Adipose tissue (tissue), 3 donors: ENCODE results near the gene MED20. TPM values are rescaled to one million over a fixed set of nuclear protein-coding genes. Genes with fewer than 3 reads are reported as not detected.

ENCODE experiments used
- H3K27ac ChIP-seq: one replicate; pipeline ENCODE4 v1.5.1; 2013; ENCODE audit warnings: low read depth, low read length
- WGBS, 3 donors: extraction: QIAGEN DNeasy Blood & Tissue Kit; methylation state at CpG; one replicate each; pipeline ENCODE4 v1.1.7; 2013; 5-methylcytosine and 5-hydroxymethylcytosine counted together
- polyA plus RNA-seq, 3 donors: library from polyadenylated mRNA; stranded (reverse); fragments of 200-250 nt; gene quantifications; one replicate each; pipeline ENCODE4 v1.2.3, GENCODE V29; 2013
- donor health status: healthy with polysubstance abuse.
- donor health status: Bipolar disorder and iron deficiency.
- donor health status: healthy.

Gene MED20
- polyA plus RNA-seq, 3 donors: 5.3 to 8.1 (median 7.0) TPM

- no peak overlapping the region for H3K27ac ChIP-seq
- WGBS, 3 donors: 36 to 41% (median 38%) methylated on average over 20 of the region's 20 CpGs
These were observed 21.3 kb upstream of the MED20 start for GRCh38 chr6:41942067-41942851.

DNA sequence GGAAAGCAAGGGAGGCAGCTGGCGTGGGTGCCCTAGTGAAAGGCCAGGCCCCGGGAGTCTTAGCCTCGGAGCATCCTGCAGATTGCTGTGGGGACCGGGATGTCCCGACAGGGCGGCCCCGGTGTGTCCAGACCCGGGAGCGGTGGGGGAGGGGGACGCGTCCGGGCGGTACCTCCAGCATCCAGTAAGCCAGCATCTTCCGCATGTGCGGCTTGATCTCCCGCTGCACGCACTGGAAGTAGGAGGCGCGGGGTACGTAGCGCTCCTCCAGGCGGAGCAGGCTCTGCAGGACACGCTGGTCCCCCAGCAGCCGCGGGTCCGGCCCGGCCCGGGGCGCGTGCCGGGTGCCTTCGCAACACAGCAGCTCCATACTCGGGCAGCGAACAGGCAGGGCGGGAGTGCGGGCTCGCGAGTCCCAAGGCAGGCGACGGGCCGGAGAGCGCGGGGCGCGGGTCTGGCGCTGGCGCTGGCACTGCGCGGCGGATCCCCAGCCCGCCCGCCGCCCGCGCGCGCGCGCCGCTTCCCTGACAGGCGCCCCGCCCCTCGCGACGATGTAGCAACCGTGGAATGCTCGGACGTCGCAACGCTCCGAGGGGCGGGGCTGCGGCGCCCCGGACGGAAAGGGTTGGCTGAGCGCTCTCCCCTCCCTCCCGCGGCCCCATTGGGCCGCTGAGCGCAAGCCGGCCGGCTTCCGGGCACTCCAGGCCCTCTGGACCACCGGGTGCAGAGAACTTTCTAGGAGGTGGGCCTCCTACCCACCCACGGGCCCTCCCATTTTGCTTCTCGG is 20.5 kb upstream of the MED20 start, which contains the start of gene CCND3:
Gene CCND3 (minus strand): TSS at position 529 of the 787 bp plus-strand sequence. CDS start 159 bp downstream, at position 370.
- 0% methylated on average over 48 to 87 of the region's 87 CpGs for WGBS, 3 donors

GRCh38 chr6:41940759-41941279 is 19.9 kb upstream of the MED20 start:
- H3K27ac ChIP-seq: no peak overlapping the region
- 0 to 1% (median 1%) methylated on average over 36 to 38 of the region's 38 CpGs for WGBS, 3 donors

More for the DNA sequence above, 20.5 kb upstream of the MED20 start, which contains the start of gene CCND3:
- no peak within 1 kb of the TSS for H3K27ac ChIP-seq

- 6 to 39% (median 9%) methylated on average over 27 of the region's 27 CpGs for WGBS, 3 donors
- H3K27ac ChIP-seq: no peak overlapping the region
These were observed 19.2 kb upstream of the MED20 start for GRCh38 chr6:41939848-41940758.

DNA sequence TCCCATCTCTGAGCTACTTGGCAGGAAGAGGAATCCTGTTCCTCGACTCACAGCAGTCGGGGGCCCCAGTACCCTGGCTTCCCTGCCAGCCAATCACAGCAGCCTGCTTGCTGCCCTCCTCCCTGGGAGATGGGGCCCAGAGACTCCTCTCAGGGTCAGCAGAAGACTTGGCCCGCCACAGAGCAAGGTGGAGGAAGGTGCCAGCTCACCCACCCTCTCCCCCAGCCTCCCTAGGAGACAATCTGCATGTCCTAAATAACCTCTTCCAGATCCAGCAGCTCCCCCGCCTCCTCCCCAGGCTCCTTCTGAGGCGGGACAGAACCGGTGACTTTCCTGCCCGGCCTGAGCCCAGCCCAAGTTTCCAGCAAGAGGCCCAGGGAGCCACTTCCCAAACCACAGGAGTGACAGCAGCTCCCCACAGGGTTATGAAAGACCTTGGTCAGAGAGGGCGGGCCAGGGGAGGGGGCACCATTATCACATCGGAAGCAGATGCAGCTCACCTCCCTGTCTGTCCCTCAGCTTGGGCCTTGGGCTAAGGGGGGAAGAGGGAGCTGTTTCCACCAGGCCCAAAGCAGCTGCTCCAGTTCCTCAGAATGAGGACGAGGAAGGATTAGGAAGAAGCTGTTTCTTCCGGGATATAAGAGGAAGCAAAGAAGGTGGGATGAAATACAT is 18.4 kb upstream of the MED20 start:
- 15 to 60% (median 24%) methylated on average over 11 of the region's 11 CpGs for WGBS, 3 donors
- H3K27ac ChIP-seq: peak overlapping the region; percentile 86

GRCh38 chr6:41938590-41939175 is 17.7 kb upstream of the MED20 start:
- peak overlapping the region; percentile 86 for H3K27ac ChIP-seq
- WGBS, 3 donors: 38 to 80% (median 55%) methylated on average over 5 of the region's 5 CpGs

DNA sequence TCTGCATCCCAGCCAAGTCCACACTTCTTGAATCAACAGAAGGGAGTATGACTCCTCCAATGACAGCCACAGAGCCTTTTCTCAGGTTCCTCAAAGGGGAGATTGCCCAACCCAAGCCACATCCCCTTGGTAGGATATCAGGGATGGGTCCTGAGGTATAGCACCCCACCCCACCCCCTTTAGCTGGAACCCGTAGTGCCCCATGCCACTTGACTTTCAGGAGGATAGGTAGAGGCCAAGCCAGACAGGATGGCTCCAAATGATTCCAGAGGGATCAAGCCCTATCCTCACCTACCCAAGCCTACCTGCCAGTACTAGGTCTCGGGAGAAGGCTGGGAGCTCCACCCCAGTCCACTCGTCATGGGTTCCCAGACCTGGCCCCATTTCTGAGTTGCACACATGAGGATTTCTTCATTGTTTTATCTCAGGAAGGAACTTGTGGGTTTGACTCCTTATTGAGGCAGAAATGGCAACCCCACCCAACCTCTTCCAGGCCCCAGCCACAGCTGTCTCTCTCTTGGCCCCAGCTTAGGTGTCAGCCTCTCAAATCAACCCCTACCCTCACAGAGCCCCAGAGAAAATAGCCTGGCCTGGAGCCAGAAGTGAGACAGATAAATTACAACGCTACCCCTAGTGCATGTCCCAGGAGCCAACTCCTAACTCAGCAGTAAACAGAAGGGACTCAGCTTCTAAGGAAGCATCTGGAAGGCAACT is 17.1 kb upstream of the MED20 start:
- H3K27ac ChIP-seq: peak overlapping the region; percentile 57
- 30 to 68% (median 34%) methylated on average over 4 of the region's 4 CpGs for WGBS, 3 donors

- 47 to 71% (median 70%) methylated on average over 2 of the region's 2 CpGs for WGBS, 3 donors
- no peak overlapping the region for H3K27ac ChIP-seq
These were observed 16.5 kb upstream of the MED20 start for GRCh38 chr6:41937472-41937860.

DNA sequence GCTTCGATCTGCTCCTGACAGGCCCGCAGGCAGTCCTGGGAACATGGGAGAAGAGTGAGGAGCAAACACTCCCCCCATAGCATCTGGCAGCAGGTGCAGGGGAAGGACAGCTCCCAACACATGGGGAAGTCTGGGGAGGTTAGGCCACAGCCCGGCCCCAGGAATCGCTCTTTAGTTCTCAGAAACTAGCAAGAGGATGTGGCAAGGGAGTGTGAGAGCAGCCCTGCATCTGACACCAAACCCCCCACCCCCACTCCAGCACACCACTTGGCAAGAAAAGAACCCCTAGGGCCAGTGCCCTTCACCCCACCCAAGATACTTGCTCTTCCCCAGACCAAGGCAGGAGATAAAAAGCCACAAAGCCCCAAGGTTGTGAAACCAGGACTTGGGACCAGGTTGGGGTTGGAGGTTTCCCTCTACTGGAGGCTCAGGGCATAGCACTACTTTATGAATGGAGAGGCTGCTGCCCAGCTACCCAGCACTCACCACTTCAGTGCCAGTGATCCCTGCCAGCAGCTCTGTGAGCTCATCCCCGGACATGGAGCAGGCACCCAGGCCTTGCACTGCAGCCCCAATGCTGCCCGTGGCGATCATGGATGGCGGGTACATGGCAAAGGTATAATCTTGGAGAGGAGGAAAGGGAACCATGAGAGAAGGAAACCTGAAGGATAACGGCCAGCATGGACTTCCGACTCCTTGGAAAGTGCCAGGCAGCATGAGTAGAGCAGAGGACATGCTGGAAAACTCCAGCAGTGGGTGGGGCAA is 15.3 kb upstream of the MED20 start:
- WGBS, 3 donors: 29 to 52% (median 38%) methylated on average over 10 of the region's 10 CpGs
- no peak overlapping the region for H3K27ac ChIP-seq

GRCh38 chr6:41935685-41936072 is 14.7 kb upstream of the MED20 start:
- no peak overlapping the region for H3K27ac ChIP-seq
- 66 to 75% (median 68%) methylated on average over 8 of the region's 8 CpGs for WGBS, 3 donors

GRCh38 chr6:41935193-41935574 is 14.2 kb upstream of the MED20 start:
- no peak overlapping the region for H3K27ac ChIP-seq
- WGBS, 3 donors: 30 to 47% (median 42%) methylated on average over 1 of the region's 1 CpG

DNA sequence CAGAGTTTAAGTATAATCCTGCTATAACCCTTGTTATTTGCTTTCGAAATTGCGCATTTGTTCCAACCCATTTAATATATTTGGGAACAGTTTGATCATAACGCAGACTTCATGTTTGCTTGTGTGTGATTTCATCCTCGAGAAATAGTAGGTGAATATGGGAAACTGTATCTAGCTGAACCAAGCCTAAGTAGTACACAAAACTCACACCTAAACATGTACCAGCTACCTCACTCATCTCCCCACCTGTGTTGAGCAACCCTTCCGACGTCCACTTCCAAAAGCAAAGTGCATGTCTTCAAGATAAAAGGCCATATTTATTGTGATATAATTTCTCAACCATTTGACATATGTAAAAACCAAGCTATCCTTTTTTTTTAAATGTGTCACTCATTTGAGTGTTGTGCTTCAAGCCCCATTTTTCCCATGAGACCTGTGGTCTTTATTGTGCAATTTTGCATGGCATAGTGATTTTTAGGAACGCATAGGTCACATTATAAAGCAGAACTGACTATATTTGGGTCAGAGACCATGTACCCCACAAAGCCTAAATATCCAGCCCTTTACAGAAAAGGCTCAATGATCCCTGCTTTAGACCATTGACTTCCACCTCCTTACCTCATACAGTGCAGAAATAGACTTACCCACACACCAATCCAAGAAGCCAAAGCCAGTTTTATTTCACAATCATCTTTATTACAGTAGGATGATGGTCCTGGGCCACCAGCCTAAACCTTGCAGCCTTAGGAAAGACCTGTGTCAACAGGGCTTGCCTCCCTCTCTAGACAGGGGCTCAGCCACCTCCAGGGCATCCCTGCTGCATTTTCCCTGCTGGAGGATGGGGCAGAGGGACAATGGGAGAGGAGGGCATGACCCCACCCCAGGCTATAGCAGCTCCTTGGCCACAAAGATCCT is 13.6 kb upstream of the MED20 start:
- H3K27ac ChIP-seq: no peak overlapping the region
- WGBS, 3 donors: 67 to 79% (median 68%) methylated on average over 7 of the region's 7 CpGs

DNA sequence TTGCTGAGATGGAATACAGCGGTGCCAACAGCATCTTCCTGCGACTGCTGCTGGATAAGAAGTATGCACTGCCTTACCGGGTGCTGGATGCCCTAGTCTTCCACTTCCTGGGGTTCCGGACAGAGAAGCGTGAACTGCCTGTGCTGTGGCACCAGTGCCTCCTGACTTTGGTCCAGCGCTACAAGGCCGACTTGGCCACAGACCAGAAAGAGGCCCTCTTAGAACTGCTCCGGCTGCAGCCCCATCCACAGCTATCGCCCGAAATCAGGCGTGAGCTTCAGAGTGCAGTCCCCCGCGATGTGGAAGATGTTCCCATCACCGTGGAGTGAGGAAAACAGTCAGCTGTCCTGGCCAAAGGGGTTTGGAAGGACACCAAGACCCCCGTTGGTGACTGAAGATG is 11.4 kb upstream of the MED20 start:
- H3K27ac ChIP-seq: no peak overlapping the region
- WGBS, 3 donors: 92 to 93% (median 93%) methylated on average over 15 of the region's 15 CpGs

DNA sequence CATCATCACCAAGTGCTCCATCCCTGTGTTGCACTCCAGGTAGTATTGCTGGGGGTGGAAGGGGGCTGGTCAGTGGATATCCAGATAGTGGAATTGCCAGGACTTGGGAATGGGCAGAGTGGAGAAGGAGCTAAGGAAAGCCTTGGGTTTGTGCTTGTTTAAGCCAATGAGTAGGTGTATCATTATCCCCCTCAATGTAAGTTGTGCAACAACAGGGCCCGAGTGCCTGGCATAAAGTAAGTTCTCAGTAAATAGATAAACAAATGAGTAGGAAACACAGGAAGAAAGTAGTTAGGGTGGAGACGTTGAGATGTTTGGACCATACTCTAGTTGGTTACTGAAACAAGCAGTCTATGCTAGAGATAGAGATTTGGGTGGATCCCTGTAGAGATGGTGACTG is 10.9 kb upstream of the MED20 start:
- 49 to 75% (median 61%) methylated on average over 2 of the region's 2 CpGs for WGBS, 3 donors
- no peak overlapping the region for H3K27ac ChIP-seq

GRCh38 chr6:41929924-41930323 is 9.0 kb upstream of the MED20 start:
- H3K27ac ChIP-seq: no peak overlapping the region
- 83 to 87% (median 84%) methylated on average over 6 of the region's 6 CpGs for WGBS, 3 donors
